ENCODE measurements around the gene PDCD1. TPM values are rescaled to one million over a fixed set of nuclear protein-coding genes. Genes with fewer than 3 reads are reported as not detected.

The PDCD1 gene
- total and polyA plus RNA-seq, 2 donors (not counting 1 experiment from before 2014, with no cell fraction given): 0.28 to 1.3 TPM

GRCh38 chr2:241848761-241849615 lies 9.7 kb downstream of the PDCD1 start:
- CTCF ChIA-PET: no interaction called here

More at GRCh38 chr2:241848761-241849615, 9.7 kb downstream of the PDCD1 start:
- H3K79me2 ChIP-seq (ENCODE audit: control insufficient read depth, insufficient read depth, low read length): no peaks in the 10 kb centered on the region
- ATAC-seq (ENCODE audit: low read depth): no peak
- WGBS (ENCODE audit: insufficient coverage): 95% methylated on average over 36 of the region's 39 CpGs
- no peaks in the 10 kb centered on the region for H3K27me3 Mint-ChIP-seq
- intact Hi-C loops (cut with micrococcal nuclease): no loop called here
- H3K4me2 ChIP-seq (replicated peaks; ENCODE audit: low read depth, low read length, poor library complexity, severe bottlenecking): no peak overlapping the region
- DNase-seq: no peak
- no peak overlapping the region for H3K27ac Mint-ChIP-seq
- H3K9me3 Mint-ChIP-seq (ENCODE audit: insufficient read depth): no peaks in the 10 kb centered on the region
- peaks cover 8 to 12% of the 10 kb centered on the region in 2 donors for H3K4me1 ChIP-seq (ENCODE audit: control insufficient read depth in 2 of 2, insufficient read depth in 2 of 2, low read length in 2 of 2)
- no peaks in the 10 kb centered on the region for H3K27me3 ChIP-seq (replicated peaks in 1 of 4; ENCODE audit: control extremely low read depth in 1 of 4, control insufficient read depth in 3 of 4, insufficient read depth in 4 of 4, low read length in 3 of 4)
- POLR2A ChIA-PET: no interaction called here
- no peak overlapping the region for H3K9ac ChIP-seq (ENCODE audit: low read length)
- H3K9me3 ChIP-seq (ENCODE audit: control extremely low read depth in 1 of 3, control insufficient read depth in 2 of 3, insufficient read depth in 1 of 3, low read length in 2 of 3): peaks cover 0 to 4% (median 0%) of the 10 kb centered on the region in 3 donors
- H3K4me3 ChIP-seq (ENCODE audit: control extremely low read depth in 1 of 5, extremely low read depth in 1 of 5, insufficient read depth in 1 of 5, low read depth in 2 of 5, low read length in 4 of 5): no peak overlapping the region
- TF ChIP-seq EZH2 (IDR thresholded peaks at IDR 0.05; ENCODE audit: borderline replicate concordance, insufficient read depth, low read depth, low read length, poor library complexity, severe bottlenecking) (no peak), CTCF (IDR thresholded peaks at IDR 0.05) (no peak)
- H3K4me1 Mint-ChIP-seq: peaks cover 18% of the 10 kb centered on the region
- H4K20me1 ChIP-seq (ENCODE audit: control insufficient read depth, insufficient read depth, low read length, poor library complexity, severe bottlenecking): no peaks in the 10 kb centered on the region
- H3K4me3 Mint-ChIP-seq: no peak overlapping the region
- no peak overlapping the region for H2AFZ ChIP-seq (ENCODE audit: insufficient read depth, low read depth, low read length, poor library complexity, severe bottlenecking)
- H3K27ac ChIP-seq (ENCODE audit: low read length in 2 of 2): no peak overlapping the region
- no peaks in the 10 kb centered on the region for H3K36me3 ChIP-seq (replicated peaks in 1 of 2; ENCODE audit: control extremely low read depth in 1 of 2, control insufficient read depth in 1 of 2, extremely low read depth in 1 of 2, insufficient read depth in 2 of 2, low read length in 1 of 2)
